Measurements from ENCODE around the gene LIAS.
"Not testable (repeated sequence)": the region's sequence is repeated elsewhere in the genome, so short reads cannot be mapped to it uniquely, and the experiment has no call there.

The LIAS gene

DNA sequence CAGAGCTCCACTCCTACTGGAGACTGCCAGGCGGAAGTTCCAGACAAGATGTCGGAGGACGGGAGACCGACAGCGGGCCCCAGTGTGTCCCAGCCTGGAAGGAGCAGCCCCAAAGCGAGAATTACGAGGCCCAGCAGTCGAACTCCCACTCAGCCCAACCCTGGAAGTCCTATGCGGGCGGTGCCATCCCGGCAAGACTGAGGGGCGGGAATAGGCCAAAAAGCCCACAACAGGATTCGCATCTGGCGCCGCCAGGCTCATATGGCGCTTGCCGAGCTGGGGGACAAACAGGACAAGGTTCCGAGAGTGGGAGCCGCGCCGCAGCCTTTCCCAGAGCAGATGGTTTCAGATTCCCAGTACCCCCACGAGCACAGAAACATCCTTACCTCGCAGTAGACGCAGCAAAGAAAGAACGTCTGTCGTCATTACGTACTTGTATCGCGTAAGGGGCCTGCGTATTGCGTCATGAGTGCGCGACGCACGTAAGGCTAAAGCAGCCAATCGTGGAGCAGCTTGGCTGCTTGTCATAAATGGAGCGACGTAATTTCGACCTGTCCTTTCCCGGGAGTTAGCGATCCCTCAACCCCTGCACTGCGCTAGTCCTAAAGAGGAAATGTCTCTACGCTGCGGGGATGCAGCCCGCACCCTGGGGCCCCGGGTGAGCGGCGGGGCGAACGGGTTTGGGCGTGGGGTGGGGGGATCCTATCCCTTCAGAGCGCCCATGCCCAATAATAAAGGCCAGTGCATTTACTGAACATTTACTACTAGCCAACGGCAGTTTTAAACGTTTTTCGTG, at the start of gene LIAS, which contains the start of gene RPL9:
Gene LIAS, plus strand, starts transcription at position 552 of the 796 bp plus-strand sequence. Its CDS starts 62 bp downstream, at position 614.
Gene RPL9, minus strand, starts transcription at position 418 of the 796 bp plus-strand sequence. CDS start 483 bp downstream, outside the sequence.
- peak; percentile 95 for DNase-seq

- DNase-seq = no peak
Observed at GRCh38 chr4:39410415-39410814, 48.4 kb upstream of the LIAS start.

- DNase-seq = not testable (repeated sequence)
Observed at GRCh38 chr4:39411561-39411960, 47.3 kb upstream of the LIAS start.

DNA sequence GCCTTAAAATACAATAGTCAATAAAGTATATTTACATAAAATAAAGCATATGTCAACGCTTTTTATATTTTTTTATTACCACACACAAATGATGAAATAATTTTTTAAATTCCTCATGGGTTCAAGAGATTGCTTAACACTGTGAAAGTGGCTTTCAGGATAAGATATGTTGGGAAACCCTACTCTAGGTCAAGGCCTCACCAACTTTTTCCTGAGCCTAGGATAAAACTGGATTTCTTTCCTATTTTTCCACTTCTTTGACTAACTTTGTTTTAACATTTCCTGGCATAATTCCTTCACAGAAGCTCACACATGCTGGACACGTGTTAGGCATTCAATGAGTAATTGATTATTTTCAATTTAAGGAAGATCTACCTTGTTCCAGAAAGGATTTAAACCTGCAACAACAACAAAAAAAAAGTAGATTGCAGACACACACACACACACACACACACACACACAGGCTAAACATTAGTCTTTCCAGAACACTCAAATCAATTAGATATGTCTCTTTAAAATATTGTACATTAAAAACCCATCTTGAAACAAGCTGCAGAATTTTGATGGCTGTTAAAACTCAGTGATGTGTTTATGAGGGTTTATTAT, 43.1 kb upstream of the LIAS start:
- DNase-seq = no peak

GRCh38 chr4:39422247-39422646, 36.6 kb upstream of the LIAS start:
- DNase-seq = no peak

GRCh38 chr4:39425297-39425696, 33.6 kb upstream of the LIAS start:
- DNase-seq = not testable (repeated sequence)

DNA sequence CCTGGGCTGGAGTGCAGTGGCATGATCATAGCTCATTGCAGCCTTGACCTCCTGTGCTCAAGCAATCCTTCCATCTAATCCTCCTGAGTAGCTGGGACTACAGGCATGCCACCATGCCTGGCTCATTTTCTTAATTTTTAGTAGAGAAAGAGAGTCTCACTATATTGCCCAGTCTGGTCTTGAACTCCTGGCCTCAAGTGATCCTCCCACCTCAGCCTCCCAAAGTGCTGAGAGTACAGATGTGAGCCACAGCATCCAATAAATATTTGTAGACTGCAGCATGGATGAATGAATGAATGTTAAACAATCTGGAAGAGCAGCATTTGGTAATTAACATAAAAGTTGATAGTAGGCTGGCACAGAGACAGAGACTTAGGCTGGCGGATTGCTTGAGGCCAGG, 32.1 kb upstream of the LIAS start:
- DNase-seq = no peak

DNA sequence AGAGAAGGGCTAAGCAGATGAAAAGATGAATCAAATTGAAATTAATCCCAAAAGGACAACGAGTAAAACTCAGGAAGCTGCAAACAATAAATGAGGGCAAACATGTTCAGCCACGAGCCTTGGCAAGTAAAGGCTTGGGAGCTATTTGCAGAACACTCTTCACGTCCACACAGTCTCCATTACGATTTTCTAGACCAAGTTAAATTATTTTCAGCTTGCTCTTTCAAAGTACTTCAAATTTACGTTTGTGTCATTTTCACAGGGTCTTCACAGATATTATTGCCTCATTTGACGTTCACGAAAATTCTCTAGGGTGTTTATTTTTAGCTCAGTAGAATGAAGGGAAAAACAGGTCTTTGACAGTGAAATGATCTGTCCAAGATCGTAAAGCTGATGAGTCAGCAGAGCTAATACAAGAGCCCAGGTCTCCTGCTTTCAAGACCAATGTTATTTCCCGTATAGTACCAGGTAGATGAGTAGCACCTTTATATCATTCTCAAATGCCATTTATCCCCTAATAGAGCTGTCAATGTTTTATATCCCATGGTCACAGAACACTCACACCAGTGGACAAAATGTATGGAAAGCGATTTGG, 31.2 kb upstream of the LIAS start:
- DNase-seq = no peak

DNA sequence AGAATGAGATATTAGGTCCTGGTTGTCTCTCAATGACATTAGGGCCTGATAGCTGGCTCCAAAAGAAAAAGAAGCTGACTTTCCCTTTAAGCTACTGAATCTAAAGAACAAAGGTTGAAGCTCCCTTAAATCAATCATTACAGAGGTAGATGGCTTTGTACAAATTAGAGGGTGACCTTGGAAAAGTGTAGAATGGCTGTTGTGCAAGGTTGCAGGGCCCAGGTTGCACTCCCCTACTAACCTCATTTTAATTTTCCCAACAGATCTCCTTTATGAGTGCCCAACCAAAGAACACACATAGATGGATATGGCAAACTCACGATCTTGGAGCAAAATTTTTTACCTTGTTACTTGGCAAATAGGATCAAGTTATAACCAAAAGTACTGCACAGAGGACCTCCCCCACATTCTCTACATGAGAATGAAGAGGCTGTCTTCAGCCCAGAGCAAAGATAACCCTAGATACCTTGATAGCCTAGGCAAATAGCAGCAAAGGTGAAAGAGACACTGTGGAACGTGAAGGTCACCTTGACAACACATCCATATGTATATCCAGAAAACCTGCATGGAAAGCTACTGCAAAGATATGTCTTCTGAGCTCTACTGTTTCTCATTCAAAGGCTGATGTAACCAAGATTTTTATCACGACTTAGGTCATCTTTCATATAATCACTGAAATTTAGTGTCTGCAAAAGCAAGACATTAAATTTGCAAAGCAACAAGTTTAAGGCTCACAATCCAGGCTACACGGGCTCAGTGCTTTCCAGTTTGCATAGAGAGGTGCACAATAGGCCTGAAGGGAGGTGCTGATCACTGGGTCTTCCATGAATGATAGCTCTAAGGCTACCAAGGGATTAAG, 29.2 kb upstream of the LIAS start:
- no peak for DNase-seq

GRCh38 chr4:39433878-39434492, 24.9 kb upstream of the LIAS start:
- DNase-seq = no peak

DNA sequence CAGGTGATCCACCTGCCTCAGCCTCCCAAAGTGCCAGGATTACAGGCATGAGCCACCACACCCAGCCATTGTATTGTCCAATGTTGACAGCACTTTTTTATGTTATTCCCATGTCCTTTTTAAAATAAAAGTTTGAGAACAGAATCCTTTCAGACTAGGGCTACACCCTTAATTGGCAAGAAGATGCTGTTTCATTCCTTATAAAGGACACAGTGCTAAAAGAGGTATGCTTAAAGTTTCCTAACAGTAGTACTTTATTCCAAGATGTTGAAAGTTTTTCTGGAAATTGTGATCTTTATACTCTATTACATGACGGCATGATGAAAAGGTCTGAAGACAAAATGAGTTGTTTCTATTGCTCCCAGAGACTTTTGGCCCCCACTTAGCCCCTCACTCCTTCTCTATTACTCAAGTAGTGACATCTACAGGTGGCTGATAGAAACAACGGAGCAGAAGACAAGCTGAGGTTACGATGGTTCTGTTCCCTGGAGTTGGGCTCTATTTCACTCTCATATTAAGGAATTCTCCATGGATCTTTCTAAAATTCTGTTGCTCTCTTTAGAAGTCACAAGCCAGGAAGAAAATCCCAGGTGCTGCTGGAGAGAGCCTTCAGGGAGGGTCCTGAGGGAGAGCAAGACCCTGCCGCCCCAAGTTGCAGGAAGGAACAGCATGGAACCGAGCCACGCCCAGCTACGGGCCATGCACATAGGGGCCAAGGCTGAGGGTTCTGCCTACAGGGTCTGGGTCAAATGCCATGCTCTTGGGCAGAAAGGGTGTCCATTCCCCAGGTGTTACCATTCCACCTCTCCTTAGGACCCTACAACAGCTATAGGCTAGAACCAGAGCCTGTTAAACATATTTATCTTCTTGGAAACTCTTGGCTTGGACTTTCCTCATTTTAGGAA, 22.9 kb upstream of the LIAS start:
- DNase-seq = no peak

GRCh38 chr4:39441593-39441992, 17.3 kb upstream of the LIAS start:
- DNase-seq = no peak

- no peak for DNase-seq
Observed at GRCh38 chr4:39442998-39443397, 15.9 kb upstream of the LIAS start.

- DNase-seq = no peak
Observed at GRCh38 chr4:39446483-39446841, 12.4 kb upstream of the LIAS start.

DNA sequence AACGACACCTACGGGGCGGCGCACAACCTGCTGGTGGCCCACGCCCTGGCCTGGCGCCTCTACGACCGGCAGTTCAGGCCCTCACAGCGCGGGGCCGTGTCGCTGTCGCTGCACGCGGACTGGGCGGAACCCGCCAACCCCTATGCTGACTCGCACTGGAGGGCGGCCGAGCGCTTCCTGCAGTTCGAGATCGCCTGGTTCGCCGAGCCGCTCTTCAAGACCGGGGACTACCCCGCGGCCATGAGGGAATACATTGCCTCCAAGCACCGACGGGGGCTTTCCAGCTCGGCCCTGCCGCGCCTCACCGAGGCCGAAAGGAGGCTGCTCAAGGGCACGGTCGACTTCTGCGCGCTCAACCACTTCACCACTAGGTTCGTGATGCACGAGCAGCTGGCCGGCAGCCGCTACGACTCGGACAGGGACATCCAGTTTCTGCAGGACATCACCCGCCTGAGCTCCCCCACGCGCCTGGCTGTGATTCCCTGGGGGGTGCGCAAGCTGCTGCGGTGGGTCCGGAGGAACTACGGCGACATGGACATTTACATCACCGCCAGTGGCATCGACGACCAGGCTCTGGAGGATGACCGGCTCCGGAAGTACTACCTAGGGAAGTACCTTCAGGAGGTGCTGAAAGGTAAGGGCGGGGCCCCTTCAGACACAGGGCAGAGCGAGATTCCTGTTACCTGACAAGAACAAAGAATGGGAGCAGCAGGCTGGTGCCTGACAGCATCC, 11.8 kb upstream of the LIAS start:
- peak; percentile 60 for DNase-seq

DNA sequence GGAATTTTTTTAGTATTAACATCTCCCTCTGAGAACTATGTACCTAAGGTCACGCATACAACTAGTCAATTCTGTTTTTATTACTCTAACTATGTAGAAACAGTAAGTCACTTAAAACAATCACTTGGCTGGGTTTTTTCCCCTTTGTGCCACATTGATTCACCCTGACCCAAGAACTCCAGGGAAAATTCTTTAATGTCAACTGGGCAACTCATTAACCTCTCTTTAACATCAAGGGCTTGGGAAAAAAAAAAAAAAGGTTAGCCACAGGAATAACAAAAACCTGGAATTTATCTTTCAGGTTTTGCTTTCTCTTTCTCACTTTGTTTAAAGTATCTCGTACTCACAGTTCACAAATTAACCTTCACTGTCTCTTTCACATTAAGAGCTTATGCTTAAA, 8.2 kb upstream of the LIAS start:
- DNase-seq = no peak

- no peak for DNase-seq
Observed at GRCh38 chr4:39451423-39452023, 7.3 kb upstream of the LIAS start.

GRCh38 chr4:39452153-39452859, 6.5 kb upstream of the LIAS start:
- DNase-seq = no peak

- DNase-seq = no peak
Observed at GRCh38 chr4:39452860-39453587, 5.8 kb upstream of the LIAS start.

All from activated T-cell treated with anti-CD3 and anti-CD28 coated beads, Interleukin-2, amount 50 U/mL, for 1 hour (primary cell).